Gastrocnemius medialis (tissue), 4 donors: ENCODE results near the gene SRP54.

ENCODE experiments used
- POLR2A ChIP-seq, 2 donors: fragments of 450-650 bp; IDR thresholded peaks; one replicate each; pipeline ENCODE4 v1.6.1; 2017; ENCODE audit warnings: antibody characterized with exemption in 2 of 2, mild to moderate bottlenecking in 2 of 2, moderate library complexity in 2 of 2
- TF ChIP-seq, protein P1 (sequence below), 5 experiments: fragments of 450-650 bp in 3 of 5; fragments of 200-600 bp in 2 of 5; sonication (generic) in 2 of 5; IDR thresholded peaks in 4 of 5; conservative IDR thresholded peaks in 1 of 5; 1 replicate in 4 of 5; 2 replicates in 1 of 5; pipeline ENCODE4 v1.5.1; 2016 to 2019; ENCODE audit warnings: antibody characterized with exemption in 5 of 5, mild to moderate bottlenecking in 3 of 5, moderate library complexity in 3 of 5

DNA sequence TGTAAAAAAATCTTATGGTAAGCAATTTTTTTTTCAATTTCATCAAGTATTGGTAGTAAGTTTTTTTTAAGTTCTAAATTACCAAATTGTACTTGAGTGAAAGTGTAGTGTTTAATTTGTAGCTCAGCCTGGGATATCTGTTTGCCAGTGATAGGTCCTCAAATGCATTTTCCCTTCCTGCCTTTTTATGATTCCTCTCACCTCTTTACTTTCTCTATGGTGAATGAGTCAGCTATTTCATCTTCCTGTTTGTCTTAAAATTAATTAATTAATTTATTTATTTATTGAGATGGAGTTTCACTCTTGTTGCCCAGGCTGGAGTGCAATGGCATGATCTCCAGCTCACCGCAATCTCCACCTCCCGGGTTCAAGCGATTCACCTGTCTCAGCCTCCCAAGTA lies 10.6 kb downstream of the SRP54 start:
- TF ChIP-seq, protein P1, sequence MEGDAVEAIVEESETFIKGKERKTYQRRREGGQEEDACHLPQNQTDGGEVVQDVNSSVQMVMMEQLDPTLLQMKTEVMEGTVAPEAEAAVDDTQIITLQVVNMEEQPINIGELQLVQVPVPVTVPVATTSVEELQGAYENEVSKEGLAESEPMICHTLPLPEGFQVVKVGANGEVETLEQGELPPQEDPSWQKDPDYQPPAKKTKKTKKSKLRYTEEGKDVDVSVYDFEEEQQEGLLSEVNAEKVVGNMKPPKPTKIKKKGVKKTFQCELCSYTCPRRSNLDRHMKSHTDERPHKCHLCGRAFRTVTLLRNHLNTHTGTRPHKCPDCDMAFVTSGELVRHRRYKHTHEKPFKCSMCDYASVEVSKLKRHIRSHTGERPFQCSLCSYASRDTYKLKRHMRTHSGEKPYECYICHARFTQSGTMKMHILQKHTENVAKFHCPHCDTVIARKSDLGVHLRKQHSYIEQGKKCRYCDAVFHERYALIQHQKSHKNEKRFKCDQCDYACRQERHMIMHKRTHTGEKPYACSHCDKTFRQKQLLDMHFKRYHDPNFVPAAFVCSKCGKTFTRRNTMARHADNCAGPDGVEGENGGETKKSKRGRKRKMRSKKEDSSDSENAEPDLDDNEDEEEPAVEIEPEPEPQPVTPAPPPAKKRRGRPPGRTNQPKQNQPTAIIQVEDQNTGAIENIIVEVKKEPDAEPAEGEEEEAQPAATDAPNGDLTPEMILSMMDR (IDR thresholded peaks at IDR 0.05 in 4 of 5, conservative IDR thresholded peaks at IDR 0.05 in 1 of 5) = no peak
- no peak for TF ChIP-seq POLR2A (IDR thresholded peaks at IDR 0.05)
